HG03520 (cell line): Measurements from ENCODE around the gene OR5T1.

Experiments used
- ATAC-seq: cut with Tn5 transposase; IDR thresholded peaks from one replicate; pipeline ENCODE4 v1.9.1; 2021; ENCODE audit warnings: mild to moderate bottlenecking, moderate library complexity; ENCODE audit not compliant: unreplicated experiment

OR5T1 gene

GRCh38 chr11:56273854-56274253, at the start of gene OR5T1:
Gene OR5T1, plus strand, starts transcription at chr11:56274154. Its CDS starts 1,485 bp downstream, at chr11:56275639.
- no peak for ATAC-seq

- ATAC-seq: no peak
Measured at GRCh38 chr11:56234155-56234554, 39.8 kb upstream of the OR5T1 start, which contains the start of gene OR5T2. Gene OR5T2, minus strand, starts transcription at chr11:56234255. Its CDS starts 1,193 bp downstream, at chr11:56233062.

GRCh38 chr11:56251954-56252353, 22.0 kb upstream of the OR5T1 start, which contains the start of gene OR5T3:
Gene OR5T3, plus strand, starts transcription at chr11:56252254. Its CDS starts 0 bp downstream, at chr11:56252254.
- ATAC-seq: no peak

- no peak for ATAC-seq
Measured at GRCh38 chr11:56271092-56271491, 2.9 kb upstream of the OR5T1 start.

GRCh38 chr11:56292154-56292553, 18.2 kb downstream of the OR5T1 start, which contains the start of gene OR8H1:
Gene OR8H1, minus strand, starts transcription at chr11:56292254. Its CDS starts 1,192 bp downstream, at chr11:56291062.
- no peak for ATAC-seq

GRCh38 chr11:56296898-56297297, 22.9 kb downstream of the OR5T1 start:
- ATAC-seq: no peak

GRCh38 chr11:56307836-56308235, 33.9 kb downstream of the OR5T1 start:
- no peak for ATAC-seq

- ATAC-seq: no peak
Measured at GRCh38 chr11:56314844-56315243, 40.9 kb downstream of the OR5T1 start, which contains the start of gene OR8K3. Gene OR8K3, plus strand, starts transcription at chr11:56315144. Its CDS starts 3,163 bp downstream, at chr11:56318307.
